Measurements from ENCODE around the gene ACTR1B.

- TF ChIP-seq CTCF (IDR thresholded peaks at IDR 0.05), result no peak
- no peak for TF ChIP-seq ZFX (IDR thresholded peaks at IDR 0.05; ENCODE audit: borderline replicate concordance)
These were observed 24.4 kb upstream of the ACTR1B start for GRCh38 chr2:97688062-97688827.

All from 22Rv1 (cell line).